VCaP (cell line): ENCODE results near the gene DAD1.

Experiments used
- H3K27ac ChIP-seq: fragments of 450-650 bp; 2 replicates; pipeline ENCODE4 v1.5.1; 2017
- CTCF ChIP-seq: fragments of 450-650 bp; conservative IDR thresholded peaks from 2 replicates; pipeline ENCODE4 v1.5.1; 2017; ENCODE audit warnings: mild to moderate bottlenecking, moderate library complexity

Gene DAD1

GRCh38 chr14:22560662-22561365 lies 28.2 kb downstream of the DAD1 start:
- peak overlapping the region; percentile 77 for H3K27ac ChIP-seq
- no peak for TF ChIP-seq CTCF

- peak overlapping the region; percentile 77; the same call in 1 of the 2 replicates for H3K27ac ChIP-seq
- no peak for TF ChIP-seq CTCF
These were observed 30.0 kb downstream of the DAD1 start for GRCh38 chr14:22559041-22559440.

- no peak for TF ChIP-seq CTCF
- no peak overlapping the region; the same call in 1 of the 2 replicates for H3K27ac ChIP-seq
These were observed 30.7 kb downstream of the DAD1 start for GRCh38 chr14:22558221-22558913.

GRCh38 chr14:22557846-22558220 lies 31.2 kb downstream of the DAD1 start:
- TF ChIP-seq CTCF: no peak
- no peak overlapping the region; the same call in 1 of the 2 replicates for H3K27ac ChIP-seq

- H3K27ac ChIP-seq: peak overlapping the region; percentile 31; the same call in 1 of the 2 replicates
- peak; percentile 98 for TF ChIP-seq CTCF
These were observed 31.9 kb downstream of the DAD1 start for GRCh38 chr14:22556990-22557623.

GRCh38 chr14:22556021-22556989 lies 32.7 kb downstream of the DAD1 start:
- H3K27ac ChIP-seq: no peak overlapping the region; the same call in 1 of the 2 replicates

More at GRCh38 chr14:22556021-22556989, 32.7 kb downstream of the DAD1 start:
- no peak for TF ChIP-seq CTCF
